SK-N-SH (cell line): ENCODE measurements around the gene FRK. TPM values are rescaled to one million over a fixed set of nuclear protein-coding genes. Genes with fewer than 3 reads are reported as not detected.

Experiments
- CTCF ChIA-PET: fragments of 300-600, 350-600 bp; formaldehyde crosslinking; extraction: SDS; loops from one replicate; lab custom pipeline; 2021; lab: Yijun Ruan, JAX
- POLR2A ChIA-PET: fragments of 350-600 bp; sonication (Branson Sonifier 250); formaldehyde crosslinking; extraction: SDS; loops from one replicate; lab custom pipeline; 2020; ENCODE audit warnings: antibody characterized with exemption, inconsistent platforms; lab: Yijun Ruan, JAX
- DNase-seq: peaks from one replicate; pipeline ENCODE4 v3.0.0; 2012
- H2AFZ ChIP-seq: fragments of 200-600 bp; sonication (generic); 2 replicates; pipeline ENCODE4 v1.8.1; 2016; ENCODE audit warnings: antibody characterized with exemption, mild to moderate bottlenecking, low read depth
- H3F3A ChIP-seq: fragments of 200-600 bp; sonication (generic); replicated peaks from 2 replicates; pipeline ENCODE3; 2016; ENCODE audit warnings: antibody characterized with exemption, mild to moderate bottlenecking; ENCODE audit not compliant: insufficient read depth
- H3K27ac ChIP-seq, 2 experiments: fragments of 200-500 bp in 1 of 2; fragments of 200-600 bp in 1 of 2; sonication (Bioruptor generic) in 1 of 2; sonication (generic), shearing (Covaris generic) in 1 of 2; 2 replicates each; pipeline versions ENCODE4 v1.5.1 to v1.6.1; 2014 to 2016; ENCODE audit warnings: low read depth in 2 of 2, inconsistent platforms in 1 of 2, low read length in 1 of 2, mild to moderate bottlenecking in 1 of 2, mixed read lengths in 1 of 2
- H3K27me3 ChIP-seq: fragments of 200-600 bp; sonication (generic), shearing (Covaris generic); 2 replicates; pipeline ENCODE4 v1.6.1; 2016; ENCODE audit warnings: mixed run types; ENCODE audit not compliant: insufficient read depth
- H3K36me3 ChIP-seq, 2 experiments: fragments of 200-500 bp in 1 of 2; fragments of 200-600 bp in 1 of 2; sonication (Bioruptor generic) in 1 of 2; sonication (generic) in 1 of 2; replicated peaks in 1 of 2; 2 replicates each; pipeline versions ENCODE3 to v1.5.1; 2014 to 2016; ENCODE audit warnings: low read length in 1 of 2, mild to moderate bottlenecking in 1 of 2; ENCODE audit not compliant: insufficient read depth in 2 of 2, control insufficient read depth in 1 of 2
- H3K4me1 ChIP-seq, 2 experiments: fragments of 200-500 bp in 1 of 2; fragments of 200-600 bp in 1 of 2; sonication (Bioruptor generic) in 1 of 2; sonication (generic), shearing (Covaris generic) in 1 of 2; 2 replicates each; pipeline versions ENCODE4 v1.5.1 to v1.6.1; 2014 to 2016; ENCODE audit warnings: low read depth in 1 of 2, low read length in 1 of 2, mixed run types in 1 of 2; ENCODE audit not compliant: insufficient read depth in 2 of 2, control insufficient read depth in 1 of 2
- H3K4me2 ChIP-seq: fragments of 200-600 bp; sonication (generic), shearing (Covaris generic); 2 replicates; pipeline ENCODE4 v1.6.1; 2017; ENCODE audit warnings: mixed run types
- H3K4me3 ChIP-seq, 2 experiments: fragments of 200-500 bp in 1 of 2; fragments of 200-600 bp in 1 of 2; sonication (Bioruptor generic) in 1 of 2; sonication (generic), shearing (Covaris generic) in 1 of 2; 2 replicates each; pipeline versions ENCODE4 v1.5.1 to v1.8.1; 2014 to 2016; ENCODE audit warnings: low read depth in 2 of 2, inconsistent platforms in 1 of 2, low read length in 1 of 2, mild to moderate bottlenecking in 1 of 2, mixed read lengths in 1 of 2, moderate library complexity in 1 of 2
- H3K79me2 ChIP-seq: fragments of 200-600 bp; sonication (generic); 2 replicates; pipeline ENCODE4 v1.8.1; 2017; ENCODE audit warnings: mild to moderate bottlenecking; ENCODE audit not compliant: insufficient read depth
- H3K9ac ChIP-seq: fragments of 200-600 bp; sonication (generic); 2 replicates; pipeline ENCODE4 v1.6.1; 2017; ENCODE audit warnings: mixed run types
- H3K9me2 ChIP-seq: fragments of 200-600 bp; sonication (generic); 2 replicates; pipeline ENCODE4 v1.6.1; 2017; ENCODE audit warnings: mixed run types
- H3K9me3 ChIP-seq: fragments of 200-600 bp; sonication (generic); 2 replicates; pipeline ENCODE4 v1.6.1; 2017; ENCODE audit warnings: mixed run types, mild to moderate bottlenecking, moderate library complexity
- H4K20me1 ChIP-seq: fragments of 200-600 bp; sonication (generic); 2 replicates; pipeline ENCODE4 v1.6.1; 2017; ENCODE audit warnings: mild to moderate bottlenecking, mixed run types; ENCODE audit not compliant: insufficient read depth
- ELF1 ChIP-seq: IDR thresholded peaks from 2 replicates; pipeline ENCODE4 v1.4.0; 2012
- EP300 ChIP-seq, 2 experiments: IDR thresholded peaks; 2 replicates each; pipeline versions ENCODE4 v1.4.0 to v1.6.1; 2012; ENCODE audit warnings: borderline replicate concordance in 1 of 2, low read depth in 1 of 2, low read length in 1 of 2
- EZH2phosphoT487 ChIP-seq: fragments of 200-600 bp; sonication (generic); IDR thresholded peaks from 2 replicates; pipeline ENCODE4 v1.6.1; 2017; ENCODE audit warnings: low read depth, mixed run types, mild to moderate bottlenecking, antibody characterized with exemption, moderate library complexity, borderline replicate concordance
- FOXM1 ChIP-seq: IDR thresholded peaks from 2 replicates; pipeline ENCODE4 v1.4.0; 2012; ENCODE audit warnings: low read depth, mild to moderate bottlenecking
- GABPA ChIP-seq: IDR thresholded peaks from 2 replicates; pipeline ENCODE4 v1.4.0; 2012; ENCODE audit warnings: low read depth, mild to moderate bottlenecking
- JUND ChIP-seq: IDR thresholded peaks from 2 replicates; pipeline ENCODE4 v1.4.0; 2012
- MXI1 ChIP-seq: IDR thresholded peaks from 2 replicates; pipeline ENCODE4 v1.6.1; 2012; ENCODE audit warnings: mild to moderate bottlenecking, low read depth, low read length, improper control_type of control experiment
- NRF1 ChIP-seq: IDR thresholded peaks from 2 replicates; pipeline ENCODE4 v1.6.1; 2012; ENCODE audit warnings: low read depth, mild to moderate bottlenecking, low read length
- POLR2AphosphoS5 ChIP-seq: IDR thresholded peaks from 2 replicates; pipeline ENCODE4 v1.6.1; 2012; ENCODE audit warnings: low read depth, low read length
- RAD21 ChIP-seq: IDR thresholded peaks from 2 replicates; pipeline ENCODE4 v1.6.1; 2012; ENCODE audit warnings: mild to moderate bottlenecking, low read length
- RFX5 ChIP-seq: IDR thresholded peaks from 2 replicates; pipeline ENCODE4 v1.6.1; 2012; ENCODE audit warnings: mild to moderate bottlenecking, improper control_type of control experiment, low read length
- SIN3A ChIP-seq: IDR thresholded peaks from 2 replicates; pipeline ENCODE4 v1.6.1; 2012; ENCODE audit warnings: low read depth, mild to moderate bottlenecking, low read length, moderate library complexity, borderline replicate concordance
- TAF1 ChIP-seq: IDR thresholded peaks from 2 replicates; pipeline ENCODE4 v1.6.1; 2012; ENCODE audit warnings: low read depth, mild to moderate bottlenecking, low read length, moderate library complexity, borderline replicate concordance
- TCF12 ChIP-seq: IDR thresholded peaks from 2 replicates; pipeline ENCODE4 v1.4.0; 2012
- TEAD4 ChIP-seq: IDR thresholded peaks from 2 replicates; pipeline ENCODE4 v1.4.0; 2012; ENCODE audit warnings: mild to moderate bottlenecking, borderline replicate concordance; ENCODE audit not compliant: insufficient read depth
- YY1 ChIP-seq: IDR thresholded peaks from 2 replicates; pipeline ENCODE4 v1.4.0; 2012; ENCODE audit warnings: low read depth, mild to moderate bottlenecking
- ZBTB33 ChIP-seq: IDR thresholded peaks from 2 replicates; pipeline ENCODE4 v1.4.0; 2012; ENCODE audit warnings: low read depth, borderline replicate concordance
- WGBS: methylation state at CpG from one replicate; pipeline ENCODE4 v1.1.6; 2017; ENCODE audit warnings: low lambda C conversion rate; 5-methylcytosine and 5-hydroxymethylcytosine counted together
- polyA plus RNA-seq, 3 experiments: library from polyadenylated mRNA; depleted of rRNA; stranded (reverse); fragments of >200 nt; gene quantifications; 2 replicates each; pipeline ENCODE4 v1.2.3, GENCODE V29; 2012
- TF ChIP-seq, protein P1 (sequence below): IDR thresholded peaks from 2 replicates; pipeline ENCODE4 v1.4.0; 2012; ENCODE audit warnings: low read depth
- TF ChIP-seq, protein P2 (sequence below): IDR thresholded peaks from 2 replicates; pipeline ENCODE4; 2012
- TF ChIP-seq, protein P3 (sequence below): fragments of 200-600 bp; sonication (generic); IDR thresholded peaks from 2 replicates; pipeline ENCODE4 v1.6.1; 2017; ENCODE audit warnings: antibody characterized with exemption, mild to moderate bottlenecking, moderate library complexity

The FRK gene
- polyA plus RNA-seq, 1 of the 3 experiments (the other 2 are of a cell fraction) = under 0.01 TPM

- Histone ChIP-seq H2AFZ (peak within 1 kb of the TSS; percentile 97), H3K27ac (peak within 1 kb of the TSS; percentile 79 to 92), H3F3A (peaks cover 21% of the 10 kb centered on the region), H3K9me3 (peaks cover 9% of the 10 kb centered on the region; the same call in 1 of the 2 replicates), H3K27me3 (no peaks in the 10 kb centered on the region), H4K20me1 (no peaks in the 10 kb centered on the region)
- peak; percentile 95 for DNase-seq
- ChIA-PET CTCF (interaction anchor here (0.7 to 2.3 kb wide), 10 partner anchors 10 to 1353 kb away, joined by 3 to 16 read pairs (median 3); no protein-coding TSS in a partner anchor), POLR2A (interaction anchor here (0.7 to 1.3 kb wide), 5 partner anchors 9 to 470 kb away, joined by 3 to 6 read pairs (median 3); no protein-coding TSS in a partner anchor)
- peak; percentile 81 for TF ChIP-seq YY1
- TF ChIP-seq NRF1 = peak; percentile 55
- TF ChIP-seq, protein P1, sequence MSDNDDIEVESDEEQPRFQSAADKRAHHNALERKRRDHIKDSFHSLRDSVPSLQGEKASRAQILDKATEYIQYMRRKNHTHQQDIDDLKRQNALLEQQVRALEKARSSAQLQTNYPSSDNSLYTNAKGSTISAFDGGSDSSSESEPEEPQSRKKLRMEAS = 0 out of 2 replicates have a peak, but pooled peaks have one; percentile 51
- TF ChIP-seq FOXM1 = no peak
- no peak for TF ChIP-seq SIN3A
- no peak for TF ChIP-seq TEAD4
- no peak; the same call in 1 of the 2 replicates for TF ChIP-seq MXI1
- no peak for TF ChIP-seq ZBTB33
- no peak for TF ChIP-seq JUND
- no peak; the same call in 1 of the 2 replicates for TF ChIP-seq RAD21
- 0 out of 2 replicates have a peak, but pooled peaks have one; percentile 26 for TF ChIP-seq TAF1
- TF ChIP-seq GABPA = 0 out of 2 replicates have a peak, but pooled peaks have one; percentile 38
- no peak for TF ChIP-seq RFX5
- TF ChIP-seq ELF1 = no peak
- TF ChIP-seq, protein P2, sequence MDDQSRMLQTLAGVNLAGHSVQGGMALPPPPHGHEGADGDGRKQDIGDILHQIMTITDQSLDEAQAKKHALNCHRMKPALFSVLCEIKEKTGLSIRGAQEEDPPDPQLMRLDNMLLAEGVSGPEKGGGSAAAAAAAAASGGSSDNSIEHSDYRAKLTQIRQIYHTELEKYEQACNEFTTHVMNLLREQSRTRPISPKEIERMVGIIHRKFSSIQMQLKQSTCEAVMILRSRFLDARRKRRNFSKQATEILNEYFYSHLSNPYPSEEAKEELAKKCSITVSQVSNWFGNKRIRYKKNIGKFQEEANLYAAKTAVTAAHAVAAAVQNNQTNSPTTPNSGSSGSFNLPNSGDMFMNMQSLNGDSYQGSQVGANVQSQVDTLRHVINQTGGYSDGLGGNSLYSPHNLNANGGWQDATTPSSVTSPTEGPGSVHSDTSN = no peak
- peak; percentile 80 for TF ChIP-seq POLR2AphosphoS5
- no peak for TF ChIP-seq TCF12
- TF ChIP-seq, protein P3, sequence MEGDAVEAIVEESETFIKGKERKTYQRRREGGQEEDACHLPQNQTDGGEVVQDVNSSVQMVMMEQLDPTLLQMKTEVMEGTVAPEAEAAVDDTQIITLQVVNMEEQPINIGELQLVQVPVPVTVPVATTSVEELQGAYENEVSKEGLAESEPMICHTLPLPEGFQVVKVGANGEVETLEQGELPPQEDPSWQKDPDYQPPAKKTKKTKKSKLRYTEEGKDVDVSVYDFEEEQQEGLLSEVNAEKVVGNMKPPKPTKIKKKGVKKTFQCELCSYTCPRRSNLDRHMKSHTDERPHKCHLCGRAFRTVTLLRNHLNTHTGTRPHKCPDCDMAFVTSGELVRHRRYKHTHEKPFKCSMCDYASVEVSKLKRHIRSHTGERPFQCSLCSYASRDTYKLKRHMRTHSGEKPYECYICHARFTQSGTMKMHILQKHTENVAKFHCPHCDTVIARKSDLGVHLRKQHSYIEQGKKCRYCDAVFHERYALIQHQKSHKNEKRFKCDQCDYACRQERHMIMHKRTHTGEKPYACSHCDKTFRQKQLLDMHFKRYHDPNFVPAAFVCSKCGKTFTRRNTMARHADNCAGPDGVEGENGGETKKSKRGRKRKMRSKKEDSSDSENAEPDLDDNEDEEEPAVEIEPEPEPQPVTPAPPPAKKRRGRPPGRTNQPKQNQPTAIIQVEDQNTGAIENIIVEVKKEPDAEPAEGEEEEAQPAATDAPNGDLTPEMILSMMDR = peak; percentile 43
- no peak for TF ChIP-seq EP300 (IDR thresholded peaks at IDR 0.05; ENCODE audit: borderline replicate concordance in 1 of 2, low read depth in 1 of 2, low read length in 1 of 2)
- no peak for TF ChIP-seq EZH2phosphoT487
- TF ChIP-seq, all 33 proteins: peak for 7
- Histone ChIP-seq H3K36me3 (no peaks in the 10 kb centered on the region), H3K9me2 (no peaks in the 10 kb centered on the region), H3K4me2 (peak within 1 kb of the TSS; percentile 97), H3K4me3 (peak within 1 kb of the TSS; percentile 71 to 95), H3K79me2 (0 out of 2 replicates have a peak, but pooled peaks cover 4% of the 10 kb centered on the region), H3K9ac (peak within 1 kb of the TSS; percentile 83), H3K4me1 (peaks cover under 1 to 16% of the 10 kb centered on the region in 2 experiments; a peak in 3 of 4 replicates)
- 4% methylated on average over 19 of the region's 87 CpGs for WGBS
Measured at GRCh38 chr6:116100419-116101301, 40.0 kb upstream of the FRK start, which contains the start of gene NT5DC1. Gene NT5DC1, plus strand, starts transcription at chr6:116100853. Its CDS starts 78 bp downstream, at chr6:116100931.
